Stimulated activated memory B cell treated with anti-CD40 and anti-IgM and Interleukin-4, amounts not matched to agents 10 μg/mL and 1 μg/mL and 100 μg/mL, for 72 hours (primary cell): ENCODE data around the gene LEMD1.

Source experiments
- ATAC-seq: fragments of 150-1000 bp; cut with Tn5 transposase; 2 replicates; pipeline ENCODE4 v1.10.0; 2021
- H3K27ac Mint-ChIP-seq: one replicate; pipeline ENCODE4 v1.8.0; 2022; ENCODE audit warnings: mild to moderate bottlenecking, mixed read lengths
- H3K27me3 Mint-ChIP-seq: one replicate; pipeline ENCODE4 v1.8.0; 2022; ENCODE audit warnings: mixed read lengths
- H3K36me3 Mint-ChIP-seq: one replicate; pipeline ENCODE4 v1.8.0; 2022; ENCODE audit warnings: mixed read lengths
- H3K4me1 Mint-ChIP-seq: one replicate; pipeline ENCODE4 v1.8.0; 2022; ENCODE audit warnings: mixed read lengths
- H3K4me3 Mint-ChIP-seq: one replicate; pipeline ENCODE4 v1.8.0; 2022; ENCODE audit warnings: mild to moderate bottlenecking, moderate library complexity, mixed read lengths
- H3K9me3 Mint-ChIP-seq: one replicate; pipeline ENCODE4 v1.8.0; 2022; ENCODE audit warnings: mixed read lengths

Gene LEMD1

GRCh38 chr1:205450448-205450847, 28.6 kb upstream of the LEMD1 start:
- no peak for ATAC-seq
- H3K9me3 Mint-ChIP-seq, result no peaks in the 10 kb centered on the region
- H3K27ac Mint-ChIP-seq, result no peak overlapping the region
- peaks cover 6% of the 10 kb centered on the region for H3K4me1 Mint-ChIP-seq
- H3K36me3 Mint-ChIP-seq, result no peaks in the 10 kb centered on the region
- peaks cover 53% of the 10 kb centered on the region for H3K27me3 Mint-ChIP-seq
- H3K4me3 Mint-ChIP-seq, result no peak overlapping the region

DNA sequence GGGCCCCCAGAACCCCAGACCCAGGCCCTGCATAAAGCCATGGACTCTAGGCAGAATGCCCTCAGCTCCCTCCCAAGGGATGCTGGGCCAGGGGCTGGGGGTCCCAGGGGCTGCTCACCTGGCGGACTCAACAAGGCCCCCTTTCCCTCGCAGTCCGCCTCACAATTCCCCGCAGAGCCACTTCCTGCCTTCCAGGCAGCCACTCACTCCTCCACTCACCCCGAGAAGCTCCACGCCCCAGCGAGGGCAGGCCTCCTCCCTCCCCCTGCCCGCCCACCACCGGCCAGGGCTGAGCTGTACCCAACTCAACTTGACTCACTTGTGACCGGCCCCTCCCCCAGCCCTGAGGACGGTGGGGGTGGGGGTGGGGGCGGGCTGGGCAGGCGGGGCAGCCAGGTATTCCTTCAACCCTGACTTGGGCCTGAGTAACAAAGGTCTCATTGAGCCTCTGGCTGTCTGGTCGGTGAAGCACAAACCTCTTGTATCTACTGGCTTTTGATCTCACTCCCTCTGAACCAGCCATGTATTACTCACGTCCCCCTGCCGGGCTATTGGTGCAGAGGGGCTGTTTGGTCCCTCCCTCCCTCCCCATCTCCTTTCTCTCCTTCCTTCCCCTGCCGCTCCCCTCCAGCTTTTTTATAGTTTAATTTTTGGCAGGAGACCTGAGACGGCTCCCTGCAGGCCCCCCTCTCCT, 28.0 kb upstream of the LEMD1 start:
- Mint-ChIP-seq H3K4me3 (no peak overlapping the region), H3K36me3 (no peaks in the 10 kb centered on the region), H3K4me1 (peaks cover 6% of the 10 kb centered on the region), H3K27ac (no peak overlapping the region), H3K9me3 (no peaks in the 10 kb centered on the region), H3K27me3 (peaks cover 48% of the 10 kb centered on the region)
- ATAC-seq, result peak; percentile 63

GRCh38 chr1:205449254-205449749, 27.4 kb upstream of the LEMD1 start:
- no peak overlapping the region for H3K27ac Mint-ChIP-seq
- no peak overlapping the region for H3K4me3 Mint-ChIP-seq
- peaks cover 9% of the 10 kb centered on the region for H3K4me1 Mint-ChIP-seq
- no peaks in the 10 kb centered on the region for H3K36me3 Mint-ChIP-seq
- H3K27me3 Mint-ChIP-seq, result peaks cover 42% of the 10 kb centered on the region
- ATAC-seq, result no peak
- H3K9me3 Mint-ChIP-seq, result no peaks in the 10 kb centered on the region

- Mint-ChIP-seq H3K27ac (no peak overlapping the region), H3K9me3 (no peaks in the 10 kb centered on the region)
Observed at GRCh38 chr1:205448540-205449253, 26.8 kb upstream of the LEMD1 start.

DNA sequence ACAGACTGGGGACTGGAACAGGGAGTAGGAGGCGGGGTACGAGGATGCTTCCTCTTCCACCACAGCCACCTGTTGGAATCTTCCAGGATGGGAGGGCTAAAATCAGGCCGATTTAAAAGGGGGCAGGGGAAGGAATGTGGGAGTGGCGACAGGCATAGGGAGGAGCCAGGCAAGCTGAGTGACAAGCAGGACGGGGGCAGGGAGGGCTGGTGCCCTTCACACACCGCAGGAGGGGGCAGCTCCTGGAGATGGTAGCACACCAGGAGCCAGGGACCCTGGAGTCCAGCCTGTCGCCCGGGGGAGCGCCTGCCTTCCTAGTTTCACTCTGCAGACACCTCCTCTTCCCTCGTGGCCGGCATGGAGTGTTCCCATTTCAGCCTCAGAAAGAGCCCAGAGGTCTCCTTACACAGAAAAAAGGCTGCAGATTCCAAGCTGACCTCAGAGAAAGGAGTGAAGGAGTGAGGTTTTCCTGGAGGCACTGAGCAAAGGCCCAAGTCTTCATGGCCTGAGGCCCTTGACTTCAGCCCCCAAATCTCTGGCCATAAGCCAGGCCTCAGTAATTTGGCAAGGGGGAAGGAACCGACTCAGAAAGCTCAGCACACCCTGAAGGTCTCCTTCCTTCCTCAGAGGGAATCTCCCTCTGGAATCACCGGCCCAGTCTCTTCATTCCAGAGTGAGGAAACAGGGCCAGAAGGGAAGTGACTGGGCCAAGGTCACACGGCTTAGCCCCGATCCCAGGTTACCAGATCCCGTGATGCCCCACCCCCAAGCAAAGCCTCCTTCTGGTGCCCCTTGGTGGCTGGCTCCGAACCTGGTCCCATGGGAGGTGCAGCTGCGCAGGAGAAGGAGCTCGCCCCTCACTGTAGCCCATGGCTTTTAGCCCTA, 25.8 kb upstream of the LEMD1 start:
- peaks cover 22% of the 10 kb centered on the region for H3K4me1 Mint-ChIP-seq

More at GRCh38 chr1:205448540-205449253, 26.8 kb upstream of the LEMD1 start:
- Mint-ChIP-seq H3K4me3 (no peak overlapping the region), H3K4me1 (peaks cover 15% of the 10 kb centered on the region), H3K27me3 (peaks cover 36% of the 10 kb centered on the region), H3K36me3 (no peaks in the 10 kb centered on the region)
- no peak for ATAC-seq

DNA sequence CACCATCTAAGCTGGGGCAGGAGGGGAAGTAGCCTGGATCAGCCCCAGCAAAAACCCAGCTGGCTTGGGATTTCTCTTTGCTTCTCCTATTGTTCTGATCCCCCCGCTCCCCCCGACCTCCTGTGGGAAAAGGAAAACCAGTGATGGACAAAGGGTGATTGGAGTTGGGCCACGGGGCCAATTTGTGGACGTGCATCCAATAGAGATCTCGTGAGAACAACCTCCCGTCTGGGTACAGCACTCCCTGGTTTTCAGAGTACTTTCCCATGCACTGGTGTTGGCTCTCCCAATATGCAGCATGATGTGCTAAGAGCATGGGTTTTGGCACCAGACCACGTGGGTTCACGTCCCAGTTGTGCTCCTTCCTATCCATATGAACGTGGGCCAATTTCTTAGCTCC, 25.0 kb upstream of the LEMD1 start:
- H3K27me3 Mint-ChIP-seq, result peaks cover 17% of the 10 kb centered on the region
- no peak for ATAC-seq
- H3K4me1 Mint-ChIP-seq, result peaks cover 26% of the 10 kb centered on the region
- no peak overlapping the region for H3K4me3 Mint-ChIP-seq
- no peak overlapping the region for H3K27ac Mint-ChIP-seq
- no peaks in the 10 kb centered on the region for H3K9me3 Mint-ChIP-seq
- no peaks in the 10 kb centered on the region for H3K36me3 Mint-ChIP-seq

More for the DNA sequence above, 25.8 kb upstream of the LEMD1 start:
- H3K4me3 Mint-ChIP-seq, result no peak overlapping the region
- no peaks in the 10 kb centered on the region for H3K9me3 Mint-ChIP-seq
- no peak overlapping the region for H3K27ac Mint-ChIP-seq
- H3K27me3 Mint-ChIP-seq, result peaks cover 26% of the 10 kb centered on the region
- no peak for ATAC-seq
- H3K36me3 Mint-ChIP-seq, result no peaks in the 10 kb centered on the region

- Mint-ChIP-seq H3K27ac (no peak overlapping the region), H3K4me1 (peaks cover 39% of the 10 kb centered on the region), H3K9me3 (no peaks in the 10 kb centered on the region), H3K36me3 (no peaks in the 10 kb centered on the region), H3K4me3 (no peak overlapping the region), H3K27me3 (peaks cover 5% of the 10 kb centered on the region)
- ATAC-seq, result no peak
Observed at GRCh38 chr1:205445646-205445935, 23.7 kb upstream of the LEMD1 start.

- H3K27ac Mint-ChIP-seq, result no peak overlapping the region
- ATAC-seq, result no peak
- peaks cover 44% of the 10 kb centered on the region for H3K4me1 Mint-ChIP-seq
- no peaks in the 10 kb centered on the region for H3K36me3 Mint-ChIP-seq
- H3K9me3 Mint-ChIP-seq, result no peaks in the 10 kb centered on the region
- H3K4me3 Mint-ChIP-seq, result no peak overlapping the region
- H3K27me3 Mint-ChIP-seq, result no peaks in the 10 kb centered on the region
Observed at GRCh38 chr1:205444931-205445645, 23.2 kb upstream of the LEMD1 start.

- H3K9me3 Mint-ChIP-seq, result no peaks in the 10 kb centered on the region
- H3K36me3 Mint-ChIP-seq, result no peaks in the 10 kb centered on the region
- no peak overlapping the region for H3K4me3 Mint-ChIP-seq
- no peak for ATAC-seq
- H3K4me1 Mint-ChIP-seq, result peaks cover 47% of the 10 kb centered on the region
- peak overlapping the region; percentile 10 for H3K27ac Mint-ChIP-seq
- H3K27me3 Mint-ChIP-seq, result no peaks in the 10 kb centered on the region
Observed at GRCh38 chr1:205444300-205444930, 22.6 kb upstream of the LEMD1 start.

- no peaks in the 10 kb centered on the region for H3K36me3 Mint-ChIP-seq
- no peak for ATAC-seq
Observed at GRCh38 chr1:205443585-205444299, 21.9 kb upstream of the LEMD1 start.

GRCh38 chr1:205442051-205442725, 20.3 kb upstream of the LEMD1 start:
- H3K4me1 Mint-ChIP-seq, result peaks cover 56% of the 10 kb centered on the region
- no peak for ATAC-seq
- H3K9me3 Mint-ChIP-seq, result no peaks in the 10 kb centered on the region
- H3K4me3 Mint-ChIP-seq, result no peak overlapping the region
- H3K36me3 Mint-ChIP-seq, result no peaks in the 10 kb centered on the region
- H3K27me3 Mint-ChIP-seq, result no peaks in the 10 kb centered on the region
- peak overlapping the region; percentile 90 for H3K27ac Mint-ChIP-seq

More at GRCh38 chr1:205443585-205444299, 21.9 kb upstream of the LEMD1 start:
- Mint-ChIP-seq H3K4me1 (peaks cover 50% of the 10 kb centered on the region), H3K4me3 (no peak overlapping the region), H3K9me3 (no peaks in the 10 kb centered on the region), H3K27ac (peak overlapping the region; percentile 10), H3K27me3 (no peaks in the 10 kb centered on the region)

- peak overlapping the region; percentile 70 for H3K4me3 Mint-ChIP-seq
- no peak for ATAC-seq
- H3K4me1 Mint-ChIP-seq, result peaks cover 59% of the 10 kb centered on the region
- peak overlapping the region; percentile 90 for H3K27ac Mint-ChIP-seq
- H3K9me3 Mint-ChIP-seq, result no peaks in the 10 kb centered on the region
- H3K27me3 Mint-ChIP-seq, result no peaks in the 10 kb centered on the region
- no peaks in the 10 kb centered on the region for H3K36me3 Mint-ChIP-seq
Observed at GRCh38 chr1:205441716-205442050, 19.8 kb upstream of the LEMD1 start.

DNA sequence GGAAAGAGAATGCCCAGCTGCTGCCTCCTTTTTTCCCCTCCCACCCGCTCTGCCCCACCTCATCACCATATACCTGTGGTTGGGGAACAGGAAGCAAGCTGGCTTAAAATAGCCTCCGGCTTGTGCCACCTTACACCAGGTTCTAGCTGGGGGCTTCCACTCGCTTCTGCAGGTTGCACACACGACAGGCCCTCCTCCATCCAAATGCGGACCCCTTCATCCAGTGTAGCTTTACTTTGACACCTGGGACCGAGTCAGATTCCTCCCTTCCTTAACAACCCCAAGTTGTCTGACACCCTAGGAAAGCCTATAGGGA, 19.4 kb upstream of the LEMD1 start:
- H3K4me3 Mint-ChIP-seq, result peak overlapping the region; percentile 70
- no peaks in the 10 kb centered on the region for H3K36me3 Mint-ChIP-seq
- no peaks in the 10 kb centered on the region for H3K9me3 Mint-ChIP-seq
- H3K27ac Mint-ChIP-seq, result peak overlapping the region; percentile 90
- ATAC-seq, result peak; percentile 46
- H3K27me3 Mint-ChIP-seq, result no peaks in the 10 kb centered on the region
- H3K4me1 Mint-ChIP-seq, result peaks cover 63% of the 10 kb centered on the region
